ENCODE measurements around the gene FTSJ1. TPM values are rescaled to one million over a fixed set of nuclear protein-coding genes. Genes with fewer than 3 reads are reported as not detected.

The FTSJ1 gene
- total RNA-seq, 1 experiment from 2014 or later = 175 TPM

GRCh38 chrX:48478806-48479205 lies 2.8 kb downstream of the FTSJ1 start:
- intact Hi-C loops (cut with micrococcal nuclease) = loop anchor here (5.0 kb wide), 1 partner anchor 118 kb away; the partner anchor contains the start of gene WDR13
- no peaks in the 10 kb centered on the region for H3F3A ChIP-seq (ENCODE audit: low read length, unreplicated experiment)
- no peak for DNase-seq
- no peaks in the 10 kb centered on the region for H3K9me2 ChIP-seq (replicated peaks; ENCODE audit: low read length)
- no peak overlapping the region for H3K4me3 ChIP-seq (ENCODE audit: low read length)
- BruUV-seq (replicated peaks) = no TSS peak
- H3K9me3 ChIP-seq (ENCODE audit: low read length) = no peaks in the 10 kb centered on the region
- ChIA-PET POLR2A (ENCODE audit: unreplicated experiment) (no interaction called here), CTCF (no interaction called here)
- no peaks in the 10 kb centered on the region for H3K27me3 ChIP-seq (ENCODE audit: low read length)
- no peak overlapping the region for H3K9ac ChIP-seq (ENCODE audit: low read length)
- peaks cover 65% of the 10 kb centered on the region for H3K79me2 ChIP-seq (ENCODE audit: low read length)
- no peak for ATAC-seq
- H2AFZ ChIP-seq (ENCODE audit: low read length) = no peak overlapping the region
- peaks cover 24% of the 10 kb centered on the region for H3K36me3 ChIP-seq (ENCODE audit: low read depth, low read length)
- H3K27ac ChIP-seq (ENCODE audit: low read length) = no peak overlapping the region
- TF ChIP-seq EZH2phosphoT487 (IDR thresholded peaks at IDR 0.05; ENCODE audit: borderline replicate concordance, low read length) (no peak), EZH2 (IDR thresholded peaks at IDR 0.05; ENCODE audit: low read length, unreplicated experiment) (no peak)
- TF ChIP-seq, protein P1, sequence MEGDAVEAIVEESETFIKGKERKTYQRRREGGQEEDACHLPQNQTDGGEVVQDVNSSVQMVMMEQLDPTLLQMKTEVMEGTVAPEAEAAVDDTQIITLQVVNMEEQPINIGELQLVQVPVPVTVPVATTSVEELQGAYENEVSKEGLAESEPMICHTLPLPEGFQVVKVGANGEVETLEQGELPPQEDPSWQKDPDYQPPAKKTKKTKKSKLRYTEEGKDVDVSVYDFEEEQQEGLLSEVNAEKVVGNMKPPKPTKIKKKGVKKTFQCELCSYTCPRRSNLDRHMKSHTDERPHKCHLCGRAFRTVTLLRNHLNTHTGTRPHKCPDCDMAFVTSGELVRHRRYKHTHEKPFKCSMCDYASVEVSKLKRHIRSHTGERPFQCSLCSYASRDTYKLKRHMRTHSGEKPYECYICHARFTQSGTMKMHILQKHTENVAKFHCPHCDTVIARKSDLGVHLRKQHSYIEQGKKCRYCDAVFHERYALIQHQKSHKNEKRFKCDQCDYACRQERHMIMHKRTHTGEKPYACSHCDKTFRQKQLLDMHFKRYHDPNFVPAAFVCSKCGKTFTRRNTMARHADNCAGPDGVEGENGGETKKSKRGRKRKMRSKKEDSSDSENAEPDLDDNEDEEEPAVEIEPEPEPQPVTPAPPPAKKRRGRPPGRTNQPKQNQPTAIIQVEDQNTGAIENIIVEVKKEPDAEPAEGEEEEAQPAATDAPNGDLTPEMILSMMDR (conservative IDR thresholded peaks at IDR 0.05; ENCODE audit: low read depth, low read length) = no peak
- peaks cover 10% of the 10 kb centered on the region; the same call in 1 of the 2 replicates for H4K20me1 ChIP-seq (ENCODE audit: low read length)
- H3K4me2 ChIP-seq (ENCODE audit: low read length) = no peak overlapping the region
- peaks cover 19% of the 10 kb centered on the region for H3K4me1 ChIP-seq (ENCODE audit: insufficient read depth, low read length)

DNA sequence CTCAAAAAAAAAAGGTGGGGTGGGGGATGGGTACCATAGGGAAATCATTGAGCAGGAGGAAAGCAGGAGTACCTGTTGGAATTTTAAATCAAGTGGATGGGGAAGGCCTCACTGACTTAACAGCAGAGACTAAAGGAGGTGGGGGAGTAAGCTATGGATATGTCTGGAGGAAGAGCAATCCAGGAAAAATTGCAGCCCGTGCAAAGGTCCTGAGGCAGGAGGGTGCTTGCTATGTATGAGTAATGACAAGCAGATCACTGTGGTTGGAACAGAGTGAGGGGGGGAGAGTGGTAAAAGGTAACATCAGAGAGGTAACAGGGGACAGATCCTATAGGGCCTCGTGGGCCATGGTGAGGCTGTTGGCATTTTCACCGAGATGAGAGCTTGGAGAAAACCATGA lies 4.1 kb downstream of the FTSJ1 start:
- BruUV-seq (replicated peaks) = no TSS peak
- ChIA-PET CTCF (no interaction called here), POLR2A (ENCODE audit: unreplicated experiment) (no interaction called here)
- TF ChIP-seq EZH2 (IDR thresholded peaks at IDR 0.05; ENCODE audit: low read length, unreplicated experiment) (no peak), EZH2phosphoT487 (IDR thresholded peaks at IDR 0.05; ENCODE audit: borderline replicate concordance, low read length) (no peak)
- TF ChIP-seq, protein P1 (conservative IDR thresholded peaks at IDR 0.05; ENCODE audit: low read depth, low read length) = no peak
- Histone ChIP-seq H3K79me2 (ENCODE audit: low read length) (peaks cover 58% of the 10 kb centered on the region), H2AFZ (ENCODE audit: low read length) (no peak overlapping the region), H3K36me3 (ENCODE audit: low read depth, low read length) (peaks cover 35% of the 10 kb centered on the region), H3K27ac (ENCODE audit: low read length) (no peak overlapping the region), H3F3A (ENCODE audit: low read length, unreplicated experiment) (no peaks in the 10 kb centered on the region), H3K9me2 (replicated peaks; ENCODE audit: low read length) (no peaks in the 10 kb centered on the region), H4K20me1 (ENCODE audit: low read length) (peaks cover 10% of the 10 kb centered on the region; the same call in 1 of the 2 replicates), H3K27me3 (ENCODE audit: low read length) (no peaks in the 10 kb centered on the region), H3K9ac (ENCODE audit: low read length) (no peak overlapping the region), H3K4me2 (ENCODE audit: low read length) (no peak overlapping the region), H3K4me1 (ENCODE audit: insufficient read depth, low read length) (peaks cover 9% of the 10 kb centered on the region), H3K4me3 (ENCODE audit: low read length) (no peak overlapping the region), H3K9me3 (ENCODE audit: low read length) (no peaks in the 10 kb centered on the region)
- DNase-seq (no peak), ATAC-seq (no peak)
- intact Hi-C loops (cut with micrococcal nuclease) = no loop called here

DNA sequence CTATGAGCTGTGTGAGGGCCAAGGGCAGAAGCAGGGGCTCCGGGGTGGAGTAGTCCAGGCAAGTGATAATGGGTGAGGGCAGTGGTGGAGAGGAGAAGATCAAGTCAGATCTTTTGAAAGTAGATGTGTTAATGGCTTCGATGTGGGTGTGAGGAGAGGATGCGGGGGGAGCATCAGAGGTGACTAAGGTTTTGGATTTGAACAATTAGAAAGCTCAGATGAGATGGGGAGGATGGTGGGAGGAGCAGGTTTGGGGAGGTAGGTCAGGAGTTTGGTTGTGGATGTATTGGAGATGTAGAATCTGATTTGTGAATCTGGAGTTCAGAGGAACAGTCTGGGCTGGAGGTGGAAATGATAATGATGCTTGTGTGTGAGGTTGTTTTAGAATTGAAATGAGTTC lies 4.6 kb downstream of the FTSJ1 start:
- H3K27ac ChIP-seq (ENCODE audit: low read length) = no peak overlapping the region
- ATAC-seq (no peak), DNase-seq (no peak)
- H2AFZ ChIP-seq (ENCODE audit: low read length) = no peak overlapping the region
- H3K4me3 ChIP-seq (ENCODE audit: low read length) = no peak overlapping the region
- H3K79me2 ChIP-seq (ENCODE audit: low read length) = peaks cover 54% of the 10 kb centered on the region
- H3K4me1 ChIP-seq (ENCODE audit: insufficient read depth, low read length) = peaks cover 8% of the 10 kb centered on the region; the same call in 1 of the 2 replicates
- no peaks in the 10 kb centered on the region for H3K27me3 ChIP-seq (ENCODE audit: low read length)
- CTCF ChIA-PET = no interaction called here
- no peak overlapping the region for H3K4me2 ChIP-seq (ENCODE audit: low read length)
- intact Hi-C loops (cut with micrococcal nuclease) = no loop called here
- TF ChIP-seq EZH2 (IDR thresholded peaks at IDR 0.05; ENCODE audit: low read length, unreplicated experiment) (no peak), EZH2phosphoT487 (IDR thresholded peaks at IDR 0.05; ENCODE audit: borderline replicate concordance, low read length) (no peak)
- TF ChIP-seq, protein P1 (conservative IDR thresholded peaks at IDR 0.05; ENCODE audit: low read depth, low read length) = no peak
- no TSS peak for BruUV-seq (replicated peaks)
- H4K20me1 ChIP-seq (ENCODE audit: low read length) = peaks cover 10% of the 10 kb centered on the region; the same call in 1 of the 2 replicates
- H3K9me2 ChIP-seq (replicated peaks; ENCODE audit: low read length) = no peaks in the 10 kb centered on the region
- H3K9ac ChIP-seq (ENCODE audit: low read length) = no peak overlapping the region
- POLR2A ChIA-PET (ENCODE audit: unreplicated experiment) = no interaction called here
- peaks cover 39% of the 10 kb centered on the region for H3K36me3 ChIP-seq (ENCODE audit: low read depth, low read length)
- H3F3A ChIP-seq (ENCODE audit: low read length, unreplicated experiment) = no peaks in the 10 kb centered on the region
- H3K9me3 ChIP-seq (ENCODE audit: low read length) = no peaks in the 10 kb centered on the region

All from PC-3 (cell line).